ENCODE data around the gene MAPT.

- no peak for TF ChIP-seq POLR2A (IDR thresholded peaks at IDR 0.05)
- TF ChIP-seq, protein P1, sequence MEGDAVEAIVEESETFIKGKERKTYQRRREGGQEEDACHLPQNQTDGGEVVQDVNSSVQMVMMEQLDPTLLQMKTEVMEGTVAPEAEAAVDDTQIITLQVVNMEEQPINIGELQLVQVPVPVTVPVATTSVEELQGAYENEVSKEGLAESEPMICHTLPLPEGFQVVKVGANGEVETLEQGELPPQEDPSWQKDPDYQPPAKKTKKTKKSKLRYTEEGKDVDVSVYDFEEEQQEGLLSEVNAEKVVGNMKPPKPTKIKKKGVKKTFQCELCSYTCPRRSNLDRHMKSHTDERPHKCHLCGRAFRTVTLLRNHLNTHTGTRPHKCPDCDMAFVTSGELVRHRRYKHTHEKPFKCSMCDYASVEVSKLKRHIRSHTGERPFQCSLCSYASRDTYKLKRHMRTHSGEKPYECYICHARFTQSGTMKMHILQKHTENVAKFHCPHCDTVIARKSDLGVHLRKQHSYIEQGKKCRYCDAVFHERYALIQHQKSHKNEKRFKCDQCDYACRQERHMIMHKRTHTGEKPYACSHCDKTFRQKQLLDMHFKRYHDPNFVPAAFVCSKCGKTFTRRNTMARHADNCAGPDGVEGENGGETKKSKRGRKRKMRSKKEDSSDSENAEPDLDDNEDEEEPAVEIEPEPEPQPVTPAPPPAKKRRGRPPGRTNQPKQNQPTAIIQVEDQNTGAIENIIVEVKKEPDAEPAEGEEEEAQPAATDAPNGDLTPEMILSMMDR (IDR thresholded peaks at IDR 0.05): no peak
These were observed 80.7 kb downstream of the MAPT start for GRCh38 chr17:45974916-45975630.
